Anterior cingulate cortex (tissue), 58 donors: ENCODE results near the gene CCDC183.

Source experiments
- DNase-seq, 58 donors: peaks; one replicate each; lab custom pipeline; 2025; lab: John Stamatoyannopoulos, UW

Gene CCDC183

DNA sequence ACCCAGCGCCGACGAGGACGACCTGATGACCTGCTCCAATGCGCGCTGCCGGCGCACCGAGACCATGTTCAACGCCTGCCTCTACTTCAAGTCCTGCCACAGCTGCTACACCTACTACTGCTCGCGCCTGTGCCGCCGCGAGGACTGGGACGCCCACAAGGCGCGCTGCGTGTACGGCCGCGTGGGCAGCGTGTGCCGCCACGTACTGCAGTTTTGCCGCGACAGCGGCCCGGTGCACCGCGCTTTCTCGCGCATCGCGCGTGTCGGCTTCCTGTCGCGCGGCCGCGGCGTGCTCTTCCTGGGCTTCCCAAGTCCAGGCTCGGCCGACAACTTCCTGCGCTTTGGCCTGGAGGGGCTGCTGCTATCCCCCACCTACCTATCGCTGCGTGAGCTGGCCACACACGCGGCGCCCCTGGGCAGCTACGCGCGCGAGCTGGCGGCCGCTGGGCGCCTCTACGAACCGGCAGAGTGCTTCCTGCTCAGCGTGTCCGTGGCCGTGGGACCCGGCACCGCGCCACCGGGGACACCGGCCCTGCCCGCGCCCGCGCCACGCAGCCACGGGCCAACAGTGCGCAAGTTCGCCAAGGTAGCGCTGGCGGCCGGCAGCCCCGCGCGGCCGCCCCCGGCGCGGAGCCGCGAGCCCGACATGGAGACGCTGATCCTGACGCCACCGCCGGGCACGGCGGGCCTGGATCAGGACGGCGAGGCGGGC, 50.4 kb downstream of the CCDC183 start:
- DNase-seq = no peak

DNA sequence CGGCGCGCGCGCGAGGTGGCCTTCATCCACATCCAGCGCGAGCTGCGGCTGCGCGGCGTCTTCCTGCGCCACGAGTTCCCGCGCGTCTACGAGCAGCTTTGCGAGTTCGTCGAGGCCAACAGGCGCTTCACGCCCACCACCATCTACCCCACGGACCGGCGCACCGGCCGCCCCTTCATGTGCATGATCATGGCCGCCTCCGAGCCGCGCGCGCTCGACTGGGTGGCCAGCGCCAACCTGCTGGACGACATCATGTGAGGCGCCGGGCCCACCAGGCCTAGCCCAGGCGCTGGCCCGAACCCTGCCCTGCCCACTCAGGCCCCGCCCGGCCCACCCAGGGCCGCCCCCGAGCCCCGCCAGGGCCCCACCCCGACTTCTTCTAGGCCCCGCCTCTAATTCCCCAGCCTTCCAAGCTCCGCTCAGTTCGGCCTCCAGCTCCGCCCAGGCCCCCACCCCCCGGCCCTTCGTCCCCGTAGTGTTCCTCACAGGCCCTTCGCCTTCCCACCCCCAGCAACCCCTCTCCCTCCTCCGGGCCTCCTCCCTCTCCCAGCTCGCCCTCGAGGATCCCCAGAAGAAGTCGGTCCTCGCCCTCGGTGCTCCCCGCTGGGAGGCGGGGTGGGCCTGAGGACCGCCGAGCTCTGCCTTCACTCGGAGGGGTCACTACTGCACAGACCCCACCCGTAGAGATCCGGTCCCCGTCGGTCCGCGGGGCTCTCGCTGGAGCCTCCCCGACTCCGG, 51.1 kb downstream of the CCDC183 start:
- no peak for DNase-seq

DNA sequence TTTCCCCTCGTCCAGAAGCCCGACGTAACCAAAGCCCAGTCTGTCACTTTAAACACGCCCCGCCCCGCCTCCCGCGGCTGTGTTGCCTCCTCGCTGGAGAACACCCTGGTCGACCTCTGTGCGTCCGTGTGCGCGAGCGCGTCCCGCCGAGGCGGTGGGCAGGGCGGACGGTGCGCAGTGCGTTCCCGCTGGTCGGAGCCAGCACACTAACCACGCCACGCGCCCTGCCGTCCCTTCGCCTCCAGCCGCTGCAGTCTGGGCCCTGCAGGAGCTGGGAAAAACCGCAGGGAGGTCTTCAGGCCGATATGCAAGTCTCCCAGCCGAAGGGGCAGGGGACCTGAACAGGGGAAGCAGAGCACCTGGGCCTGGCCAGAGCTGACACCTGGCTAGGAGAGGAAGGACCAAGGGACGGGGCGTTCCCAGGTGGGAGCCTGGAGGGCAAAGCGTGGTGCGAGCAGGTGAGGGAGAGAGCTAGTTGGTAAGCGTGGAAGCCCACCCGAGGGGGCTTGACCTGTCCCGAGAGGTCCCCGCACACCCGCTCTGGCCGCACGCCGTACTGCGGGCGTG, 51.8 kb downstream of the CCDC183 start:
- peak in 8 of 58 donors; percentile 18 to 34 (median 28) for DNase-seq

DNA sequence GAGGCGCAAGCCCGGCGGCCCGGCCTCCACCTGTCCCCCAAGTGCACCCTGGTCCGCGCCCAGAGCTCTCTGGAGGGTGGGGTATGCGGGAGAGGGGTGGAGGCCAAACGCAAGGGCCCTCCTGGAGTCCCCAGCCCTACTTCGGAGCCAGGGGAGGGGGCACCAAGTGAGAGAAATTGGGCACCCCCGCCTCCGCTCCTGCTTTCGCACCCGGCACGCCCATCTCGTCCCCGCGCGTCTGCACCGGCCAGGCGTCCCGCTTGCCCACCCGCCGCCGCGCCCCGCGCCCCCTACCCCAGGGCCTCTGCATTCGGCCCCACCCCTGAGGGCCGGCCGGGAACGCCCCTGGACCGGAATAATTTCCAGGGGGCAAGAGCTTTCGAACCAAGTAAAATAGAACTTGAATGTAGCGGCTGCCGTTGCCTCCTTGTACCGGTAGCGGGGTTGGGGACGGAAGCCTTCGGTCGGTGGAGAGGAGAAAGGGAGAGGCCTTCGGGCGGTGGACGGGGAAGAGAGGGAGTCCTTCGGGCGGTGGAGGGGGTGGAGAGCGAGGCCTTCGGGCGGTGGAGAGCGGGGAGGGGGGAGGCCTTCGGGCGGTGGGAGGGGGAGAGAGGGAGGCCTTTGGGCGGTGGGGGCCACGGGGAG, 52.4 kb downstream of the CCDC183 start:
- DNase-seq = peak in 7 of 58 donors; percentile 56 to 77 (median 64)

DNA sequence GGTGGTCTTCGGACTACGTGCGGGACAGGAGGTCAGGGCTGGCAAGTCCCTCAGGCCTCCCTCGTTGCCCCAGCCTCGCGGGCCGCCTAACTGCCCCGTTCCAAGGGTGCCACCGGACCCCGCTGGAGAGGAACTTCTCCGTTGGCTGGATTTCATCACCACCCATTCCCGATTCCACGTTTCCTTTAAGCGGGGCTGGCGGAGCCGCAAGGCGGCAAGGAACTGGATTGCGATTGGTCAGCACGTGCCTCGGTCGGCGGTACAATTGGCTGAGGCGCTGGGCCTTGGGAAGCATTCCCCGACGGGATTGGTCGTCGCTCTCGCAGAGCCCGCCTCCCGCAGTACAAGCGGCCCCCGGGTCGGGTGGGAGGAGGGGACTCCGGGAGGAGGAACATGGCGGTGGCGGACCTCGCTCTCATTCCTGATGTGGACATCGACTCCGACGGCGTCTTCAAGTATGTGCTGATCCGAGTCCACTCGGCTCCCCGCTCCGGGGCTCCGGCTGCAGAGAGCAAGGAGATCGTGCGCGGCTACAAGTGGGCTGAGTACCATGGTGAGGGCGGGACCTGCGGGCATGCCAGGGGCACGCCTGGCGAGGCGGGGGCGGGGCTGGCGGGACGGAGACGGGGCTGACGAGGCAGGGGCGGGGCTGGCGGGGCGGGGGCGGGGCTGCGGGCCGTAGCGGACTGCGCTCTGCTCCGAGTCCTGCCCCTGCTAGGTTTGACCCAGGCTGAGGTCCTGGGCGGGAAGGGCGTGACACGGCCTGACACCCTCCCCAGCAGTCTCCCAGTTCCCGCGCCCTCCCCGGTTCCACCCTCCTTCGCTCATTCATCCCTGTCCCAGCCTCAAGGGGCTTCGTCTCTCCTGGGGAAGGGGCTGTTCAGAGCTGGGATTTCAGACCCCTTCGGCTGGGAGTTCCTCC, 53.2 kb downstream of the CCDC183 start, which contains the start of gene PHPT1:
TSS of gene PHPT1 (plus strand) at position 372 of the 922 bp plus-strand sequence. CDS start at position 394, 22 bp downstream.
- DNase-seq = peak; percentile 87 to 100 (median 98)

DNA sequence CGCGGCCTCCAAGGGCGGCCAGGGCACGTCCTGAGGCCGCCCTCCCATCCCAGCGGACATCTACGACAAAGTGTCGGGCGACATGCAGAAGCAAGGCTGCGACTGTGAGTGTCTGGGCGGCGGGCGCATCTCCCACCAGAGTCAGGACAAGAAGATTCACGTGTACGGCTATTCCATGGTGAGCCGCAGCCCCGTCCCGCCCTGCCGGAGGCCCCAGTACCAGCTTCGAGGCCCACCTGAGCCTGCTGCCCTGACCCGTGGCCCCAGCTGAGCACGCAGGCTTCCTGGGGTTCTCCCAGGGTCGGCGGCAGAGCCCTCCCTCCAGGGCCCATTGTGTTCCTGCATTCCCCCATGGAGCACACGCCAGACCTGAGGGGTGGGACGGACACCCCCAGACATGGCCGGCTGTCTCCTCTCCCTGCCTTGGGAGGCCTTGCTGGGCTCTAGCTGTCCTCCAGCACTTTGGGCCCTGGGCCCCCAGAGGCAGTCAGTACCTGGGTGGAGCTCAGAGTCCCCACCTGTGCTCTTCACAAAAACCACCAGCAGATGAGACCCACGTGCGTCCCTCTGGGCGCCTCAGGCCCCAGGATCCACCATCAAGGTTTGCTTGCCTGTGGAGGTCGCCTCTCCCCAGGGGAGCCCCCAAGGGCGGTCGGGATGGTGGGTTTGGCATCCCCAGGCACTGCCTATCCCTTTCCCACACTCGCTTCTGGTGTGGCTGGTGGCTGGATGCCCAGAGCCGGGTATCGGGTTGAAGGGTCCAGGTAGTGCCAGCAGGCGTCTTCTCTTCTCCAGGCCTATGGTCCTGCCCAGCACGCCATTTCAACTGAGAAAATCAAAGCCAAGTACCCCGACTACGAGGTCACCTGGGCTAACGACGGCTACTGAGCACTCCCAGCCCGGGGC, 54.1 kb downstream of the CCDC183 start:
- no peak for DNase-seq

DNA sequence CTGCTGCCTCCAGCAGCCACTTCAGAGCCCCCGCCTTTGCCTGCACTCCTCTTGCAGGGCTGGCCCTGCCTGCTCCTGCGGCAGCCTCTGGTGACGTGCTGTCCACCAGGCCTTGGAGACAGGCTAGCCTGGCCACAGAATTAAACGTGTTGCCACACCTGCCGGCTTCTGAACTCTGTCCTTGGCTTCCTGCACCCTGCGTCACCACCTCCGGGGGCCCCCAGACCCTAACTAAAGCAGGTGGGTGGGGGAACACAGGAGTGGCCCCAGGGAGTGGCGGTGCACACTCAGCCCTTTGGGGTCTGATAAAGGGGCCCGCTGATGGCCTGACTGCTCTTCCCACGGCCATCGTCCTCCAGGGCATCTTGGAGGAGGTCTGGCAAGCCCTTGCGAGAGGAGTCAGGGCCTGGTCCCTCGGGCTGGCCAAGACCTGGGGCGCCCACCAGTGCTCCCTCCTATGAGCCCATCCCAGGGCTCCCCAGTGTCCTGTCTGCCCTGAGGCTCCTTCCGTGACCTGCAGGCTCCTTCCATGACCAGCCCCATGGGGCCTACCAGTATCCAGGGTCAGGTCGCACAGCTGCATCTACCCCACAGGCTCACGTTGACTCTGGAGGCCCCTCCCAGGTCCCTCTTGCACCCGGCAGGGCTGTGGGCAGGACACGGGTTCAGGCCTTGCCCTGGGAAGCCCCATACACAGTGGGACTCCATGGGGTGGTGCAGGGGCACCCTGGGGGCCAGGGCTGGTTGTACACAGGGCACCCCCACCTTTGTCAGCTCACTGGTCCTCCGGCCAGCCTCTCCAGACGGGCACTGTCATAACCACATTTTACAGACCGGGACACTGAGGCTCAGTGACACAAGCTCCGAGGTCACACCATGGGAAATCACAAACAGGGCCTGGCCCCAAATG, 55.0 kb downstream of the CCDC183 start:
- DNase-seq = no peak

DNA sequence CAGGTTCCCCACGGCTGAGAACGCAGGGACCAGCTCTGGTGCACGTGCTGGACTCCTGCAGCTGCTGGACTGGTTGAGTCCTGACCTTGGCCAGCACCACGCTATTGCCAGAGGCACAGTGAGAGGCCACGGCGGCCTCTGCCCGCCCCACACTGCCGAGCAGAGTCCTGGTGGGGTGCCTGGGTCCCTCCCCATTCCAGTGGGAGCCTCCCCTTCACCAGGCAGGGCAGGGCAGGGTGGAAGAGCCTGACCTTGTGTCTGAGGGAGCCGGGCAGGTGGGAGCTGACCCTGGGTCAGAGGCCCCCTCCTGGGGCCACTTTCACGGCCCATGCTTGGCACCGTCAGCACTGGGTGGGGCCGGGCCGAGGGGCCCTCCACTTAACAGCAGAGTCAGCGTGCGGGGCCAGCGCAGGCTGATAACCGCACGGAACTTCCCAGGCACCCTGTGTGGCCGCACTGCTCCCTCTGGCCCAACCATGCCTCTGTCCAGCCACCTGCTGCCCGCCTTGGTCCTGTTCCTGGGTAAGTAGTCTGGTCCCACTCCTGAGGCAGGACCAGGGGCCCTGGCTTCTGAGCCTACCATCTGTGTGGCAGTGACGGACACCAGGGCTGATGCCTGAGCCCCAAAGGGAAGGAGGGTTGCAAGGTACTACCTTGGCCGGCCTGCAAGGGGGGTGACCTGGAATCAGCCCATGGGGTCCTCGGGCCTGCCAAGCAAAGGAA, 56.0 kb downstream of the CCDC183 start, which contains the start of gene MAMDC4:
TSS of gene MAMDC4 (plus strand) at position 406 of the 723 bp plus-strand sequence. CDS start at position 477, 71 bp downstream.
- no peak for DNase-seq

DNA sequence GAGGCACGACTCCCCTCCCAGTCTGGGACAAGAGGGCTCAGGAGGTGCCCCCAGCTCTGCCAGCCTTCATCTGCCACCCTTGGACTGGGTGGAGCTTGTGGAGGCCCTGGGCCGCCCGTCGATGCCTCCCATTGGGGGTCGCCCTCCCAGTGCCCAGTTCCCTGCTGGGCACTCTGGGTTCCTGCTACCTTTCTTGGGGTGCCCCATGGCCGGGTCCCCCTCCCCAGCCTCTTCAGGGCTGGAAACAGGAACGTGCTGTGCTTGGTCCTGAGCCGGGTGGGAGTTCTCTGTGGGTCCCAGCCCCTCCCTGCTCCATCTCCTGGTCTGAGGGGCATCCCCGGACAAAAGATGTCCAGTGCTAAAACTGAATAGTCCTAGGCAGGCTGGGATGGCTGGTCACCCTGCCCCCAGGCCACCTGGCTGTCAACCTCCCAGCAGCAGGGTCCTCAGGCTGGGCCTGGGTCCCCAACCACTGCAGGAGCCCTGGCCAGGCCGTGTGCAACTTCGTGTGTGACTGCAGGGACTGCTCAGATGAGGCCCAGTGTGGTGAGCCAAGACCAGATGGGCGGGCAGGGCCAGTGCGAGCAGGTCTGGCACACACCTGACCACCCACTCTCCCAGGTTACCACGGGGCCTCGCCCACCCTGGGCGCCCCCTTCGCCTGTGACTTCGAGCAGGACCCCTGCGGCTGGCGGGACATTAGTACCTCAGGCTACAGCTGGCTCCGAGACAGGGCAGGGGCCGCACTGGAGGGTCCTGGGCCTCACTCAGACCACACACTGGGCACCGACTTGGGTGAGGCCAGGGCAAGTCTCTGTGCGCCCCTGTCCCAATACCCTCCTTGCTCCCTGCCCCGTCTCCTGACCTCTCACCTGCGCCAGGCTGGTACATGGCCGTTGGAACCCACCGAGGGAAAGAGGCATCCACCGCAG, 56.8 kb downstream of the CCDC183 start:
- no peak for DNase-seq

DNA sequence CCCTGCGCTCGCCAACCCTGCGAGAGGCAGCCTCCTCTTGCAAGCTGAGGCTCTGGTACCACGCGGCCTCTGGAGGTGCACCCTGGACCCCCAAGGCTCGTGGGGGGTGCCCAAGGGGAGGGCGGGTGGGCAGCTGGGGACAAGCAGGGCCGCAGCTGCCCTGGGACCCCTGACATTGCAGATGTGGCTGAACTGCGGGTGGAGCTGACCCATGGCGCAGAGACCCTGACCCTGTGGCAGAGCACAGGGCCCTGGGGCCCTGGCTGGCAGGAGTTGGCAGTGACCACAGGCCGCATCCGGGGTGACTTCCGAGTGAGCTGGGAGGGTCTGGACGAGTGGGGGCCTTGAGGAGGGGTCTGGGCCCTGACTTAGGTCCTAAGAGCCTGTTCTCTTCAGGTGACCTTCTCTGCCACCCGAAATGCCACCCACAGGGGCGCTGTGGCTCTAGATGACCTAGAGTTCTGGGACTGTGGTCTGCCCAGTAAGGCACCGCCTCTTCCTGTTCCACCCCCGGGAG, 57.5 kb downstream of the CCDC183 start:
- no peak for DNase-seq

DNA sequence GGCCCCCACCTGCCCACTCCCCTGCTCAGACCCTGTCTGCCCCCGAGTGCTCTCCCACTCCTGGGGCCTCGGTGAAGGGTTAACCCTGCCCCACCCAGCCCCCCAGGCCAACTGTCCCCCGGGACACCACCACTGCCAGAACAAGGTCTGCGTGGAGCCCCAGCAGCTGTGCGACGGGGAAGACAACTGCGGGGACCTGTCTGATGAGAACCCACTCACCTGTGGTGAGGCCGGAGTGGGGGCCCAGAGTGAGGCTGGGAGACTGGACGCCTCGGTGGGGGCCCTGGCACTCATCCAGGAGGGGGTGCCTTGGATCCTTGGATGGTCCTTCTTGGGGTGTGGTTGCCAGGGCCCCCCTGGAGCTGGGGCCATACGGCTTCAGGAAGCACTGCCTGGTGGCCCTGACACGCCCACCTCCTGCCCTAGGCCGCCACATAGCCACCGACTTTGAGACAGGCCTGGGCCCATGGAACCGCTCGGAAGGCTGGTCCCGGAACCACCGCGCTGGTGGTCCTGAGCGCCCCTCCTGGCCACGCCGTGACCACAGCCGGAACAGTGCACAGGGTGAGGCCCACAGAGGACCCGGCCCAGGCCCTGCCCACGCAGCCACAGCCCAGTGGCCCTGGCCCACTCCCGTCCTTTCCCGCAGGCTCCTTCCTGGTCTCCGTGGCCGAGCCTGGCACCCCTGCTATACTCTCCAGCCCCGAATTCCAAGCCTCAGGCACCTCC, 58.1 kb downstream of the CCDC183 start:
- DNase-seq = no peak

DNA sequence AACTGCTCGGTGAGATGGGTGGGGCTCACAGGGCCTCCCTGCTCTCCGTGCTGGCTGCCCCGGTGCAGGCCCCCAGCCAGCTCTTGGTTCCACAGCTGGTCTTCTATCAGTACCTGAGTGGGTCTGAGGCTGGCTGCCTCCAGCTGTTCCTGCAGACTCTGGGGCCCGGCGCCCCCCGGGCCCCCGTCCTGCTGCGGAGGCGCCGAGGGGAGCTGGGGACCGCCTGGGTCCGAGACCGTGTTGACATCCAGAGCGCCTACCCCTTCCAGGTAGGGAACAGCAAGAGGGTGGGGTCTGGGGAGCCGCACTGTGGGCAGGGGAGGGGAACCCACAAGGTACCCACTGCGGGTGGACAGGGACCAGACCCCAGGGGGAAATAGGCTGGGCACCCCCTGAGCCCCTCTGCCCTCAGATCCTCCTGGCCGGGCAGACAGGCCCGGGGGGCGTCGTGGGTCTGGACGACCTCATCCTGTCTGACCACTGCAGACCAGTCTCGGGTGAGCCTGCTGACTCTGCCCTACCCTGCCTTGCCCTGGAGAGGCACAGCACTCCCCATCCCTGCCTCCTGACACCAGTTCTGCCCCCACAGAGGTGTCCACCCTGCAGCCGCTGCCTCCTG, 58.8 kb downstream of the CCDC183 start:
- DNase-seq = no peak

DNA sequence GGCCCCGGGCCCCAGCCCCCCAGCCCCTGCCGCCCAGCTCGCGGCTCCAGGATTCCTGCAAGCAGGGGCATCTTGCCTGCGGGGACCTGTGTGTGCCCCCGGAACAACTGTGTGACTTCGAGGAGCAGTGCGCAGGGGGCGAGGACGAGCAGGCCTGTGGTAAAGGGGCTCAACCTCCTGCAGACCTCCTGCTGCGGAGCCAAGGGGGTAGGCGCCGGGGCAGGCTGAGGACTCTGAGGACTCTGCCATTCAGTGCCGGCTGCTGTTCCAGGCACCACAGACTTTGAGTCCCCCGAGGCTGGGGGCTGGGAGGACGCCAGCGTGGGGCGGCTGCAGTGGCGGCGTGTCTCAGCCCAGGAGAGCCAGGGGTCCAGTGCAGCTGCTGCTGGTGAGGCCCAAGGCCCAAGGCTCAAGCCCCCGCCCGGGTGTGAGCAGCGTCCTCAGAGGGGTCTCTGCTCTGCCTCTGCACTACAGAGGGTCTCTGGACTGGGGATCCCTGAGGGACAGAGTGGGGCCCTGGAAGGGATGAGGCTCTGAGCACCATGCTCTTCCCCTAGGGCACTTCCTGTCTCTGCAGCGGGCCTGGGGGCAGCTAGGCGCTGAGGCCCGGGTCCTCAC, 59.4 kb downstream of the CCDC183 start:
- DNase-seq = no peak

DNA sequence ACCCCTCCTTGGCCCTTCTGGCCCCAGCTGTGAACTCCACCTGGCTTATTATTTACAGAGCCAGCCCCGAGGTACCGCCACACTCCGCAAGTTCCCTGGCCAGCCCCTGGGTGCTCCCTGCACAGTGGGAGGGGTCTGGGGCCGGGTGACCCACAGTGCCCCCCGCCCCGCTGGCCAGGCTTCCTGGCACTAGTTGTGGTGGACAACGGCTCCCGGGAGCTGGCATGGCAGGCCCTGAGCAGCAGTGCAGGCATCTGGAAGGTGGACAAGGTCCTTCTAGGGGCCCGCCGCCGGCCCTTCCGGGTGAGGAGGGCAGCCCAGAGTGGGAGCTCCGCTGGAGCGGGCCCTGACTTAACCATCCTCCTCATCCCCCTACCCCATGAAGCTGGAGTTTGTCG, 59.9 kb downstream of the CCDC183 start:
- no peak for DNase-seq
